Skeletal muscle satellite cell (primary cell): ENCODE results near the gene PLEKHM3.

Source experiments
- H3K27me3 ChIP-seq: 2 replicates; pipeline ENCODE4 v1.7.0; 2013; ENCODE audit warnings: low read length; ENCODE audit not compliant: control insufficient read depth, insufficient read depth
- H3K36me3 ChIP-seq: 2 replicates; pipeline ENCODE4 v1.7.0; 2013; ENCODE audit warnings: mild to moderate bottlenecking, control low read depth, low read length; ENCODE audit not compliant: insufficient read depth
- H3K4me1 ChIP-seq: 2 replicates; pipeline ENCODE4 v1.7.0; 2013; ENCODE audit warnings: low read length; ENCODE audit not compliant: control insufficient read depth, insufficient read depth
- H3K4me2 ChIP-seq: 2 replicates; pipeline ENCODE4 v1.7.0; 2013; ENCODE audit warnings: mild to moderate bottlenecking, low read length
- H3K4me3 ChIP-seq: 2 replicates; pipeline ENCODE4 v1.7.0; 2013; ENCODE audit warnings: low read length
- H3K9ac ChIP-seq: 2 replicates; pipeline ENCODE4 v1.7.0; 2013; ENCODE audit warnings: mild to moderate bottlenecking, low read depth, low read length, moderate library complexity
- H3K9me3 ChIP-seq: replicated peaks from 2 replicates; pipeline ENCODE4 v1.7.0; 2013; ENCODE audit warnings: mild to moderate bottlenecking, control low read depth, low read length

PLEKHM3 gene

DNA sequence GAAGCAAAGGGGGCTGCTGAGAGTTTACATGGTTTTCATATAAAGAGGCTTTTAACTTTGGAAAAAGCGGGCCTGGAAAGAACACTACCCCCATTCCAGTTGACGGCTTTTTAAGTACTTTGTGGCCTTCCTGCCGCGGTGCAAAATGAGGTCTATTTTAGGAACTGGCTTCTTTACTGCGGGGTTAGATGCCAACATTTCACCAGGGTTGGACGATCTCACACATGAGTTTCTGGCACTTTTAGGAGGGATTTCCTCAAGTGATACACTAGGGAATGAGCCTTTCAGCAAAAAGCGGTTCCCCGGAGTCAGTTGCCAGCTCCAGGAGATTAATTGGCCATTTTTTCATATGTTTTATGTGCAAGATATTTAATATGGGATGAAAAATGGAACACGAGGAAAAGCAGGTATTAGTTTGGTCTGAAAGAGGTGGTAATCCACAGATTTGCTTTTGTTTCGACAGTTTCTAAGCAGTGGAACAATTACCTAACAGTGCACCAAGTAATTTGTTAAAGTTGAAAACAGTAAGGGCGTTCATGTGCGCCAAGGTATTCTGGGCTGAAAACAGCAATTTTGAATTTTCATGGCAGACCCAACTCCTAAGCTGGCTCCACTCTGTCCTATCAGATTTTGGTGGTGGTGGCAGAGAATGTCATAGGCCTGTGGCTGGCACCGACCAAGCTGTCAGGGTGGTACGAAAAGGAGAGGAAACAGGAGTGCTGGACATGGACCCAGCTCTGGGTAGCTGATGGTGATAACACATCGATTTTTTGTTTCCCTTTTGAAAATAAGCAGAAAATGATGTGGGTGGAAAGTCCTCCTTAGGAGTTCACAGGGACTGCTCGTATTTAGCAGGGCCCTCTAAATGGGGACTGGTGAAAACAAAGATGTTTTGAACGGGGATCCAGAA is 200.0 kb downstream of the PLEKHM3 start:
- Histone ChIP-seq H3K9ac (no peak overlapping the region), H3K9me3 (no peaks in the 10 kb centered on the region), H3K4me3 (no peak overlapping the region), H3K4me2 (no peak overlapping the region), H3K4me1 (peaks cover 11% of the 10 kb centered on the region), H3K36me3 (no peaks in the 10 kb centered on the region), H3K27me3 (no peaks in the 10 kb centered on the region)

DNA sequence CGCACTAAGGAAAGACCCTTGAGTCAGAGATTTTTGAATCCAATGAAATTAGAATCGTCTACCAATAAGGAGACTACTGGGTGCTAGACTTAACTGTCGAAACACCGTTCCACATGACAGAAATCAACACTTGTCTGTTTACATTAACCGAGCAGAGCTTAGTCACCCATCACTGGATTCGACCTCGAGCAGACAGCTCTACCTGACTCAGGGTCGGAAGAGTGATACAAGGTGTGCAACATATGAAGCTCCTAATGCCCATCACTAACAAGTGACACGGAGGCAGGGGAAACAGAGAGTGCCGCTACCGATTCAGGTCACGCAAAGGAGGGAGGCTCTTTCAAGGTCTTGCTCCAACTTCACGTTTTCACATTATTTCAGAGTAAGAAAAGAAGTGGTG is 201.5 kb downstream of the PLEKHM3 start:
- Histone ChIP-seq H3K27me3 (no peaks in the 10 kb centered on the region), H3K4me3 (no peak overlapping the region), H3K4me2 (no peak overlapping the region), H3K36me3 (no peaks in the 10 kb centered on the region), H3K4me1 (peaks cover 13% of the 10 kb centered on the region), H3K9me3 (no peaks in the 10 kb centered on the region), H3K9ac (no peak overlapping the region)

DNA sequence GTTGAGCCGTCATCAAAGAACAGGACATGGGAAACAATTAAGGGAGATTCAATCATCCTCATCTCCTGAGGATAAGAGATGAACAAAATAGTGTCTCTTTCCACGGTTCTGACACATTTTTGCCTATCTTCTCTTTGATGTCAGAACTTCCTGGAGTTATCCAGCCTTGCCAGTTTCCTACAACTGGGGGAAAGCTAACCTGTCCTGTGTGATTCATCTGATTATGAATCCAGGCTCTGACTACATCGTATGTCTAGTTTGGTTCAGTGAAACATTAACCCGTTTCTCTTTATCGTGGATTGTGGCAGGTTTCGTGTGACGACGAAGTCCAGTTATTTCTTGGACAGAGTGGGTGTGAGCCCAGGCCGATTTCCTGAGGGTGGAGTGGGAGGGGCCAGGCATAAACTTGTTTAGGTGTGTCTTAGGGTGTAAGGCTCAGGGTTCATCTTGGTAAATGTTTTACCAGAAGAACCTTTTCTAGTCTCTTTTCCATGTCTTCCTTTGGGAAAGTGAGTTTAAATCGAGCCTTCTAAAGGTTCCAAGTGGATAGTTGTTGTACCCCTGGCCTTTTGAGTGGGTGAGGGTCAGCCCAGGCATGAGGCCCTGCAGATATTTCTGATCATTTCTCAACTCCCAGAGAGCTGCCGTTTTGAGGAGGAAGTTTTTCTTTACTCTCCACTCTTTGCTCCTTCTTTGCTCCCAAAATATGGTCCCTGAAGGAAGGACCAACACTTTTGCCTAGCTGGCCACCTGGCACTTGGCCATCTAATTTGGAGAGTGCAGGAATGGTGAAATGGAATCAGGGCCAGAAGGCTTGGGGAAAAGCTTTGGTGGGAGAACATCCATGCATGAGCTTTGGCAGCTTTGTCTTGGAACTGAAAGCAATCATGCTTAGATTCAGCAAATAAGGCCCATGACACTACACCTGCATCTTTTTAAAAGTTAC is 205.2 kb downstream of the PLEKHM3 start:
- no peaks in the 10 kb centered on the region for H3K9me3 ChIP-seq
- H3K4me1 ChIP-seq: peaks cover 6% of the 10 kb centered on the region
- peak overlapping the region; percentile 14 for H3K4me2 ChIP-seq
- no peak overlapping the region for H3K9ac ChIP-seq
- no peaks in the 10 kb centered on the region for H3K36me3 ChIP-seq
- H3K27me3 ChIP-seq: no peaks in the 10 kb centered on the region
- no peak overlapping the region for H3K4me3 ChIP-seq

DNA sequence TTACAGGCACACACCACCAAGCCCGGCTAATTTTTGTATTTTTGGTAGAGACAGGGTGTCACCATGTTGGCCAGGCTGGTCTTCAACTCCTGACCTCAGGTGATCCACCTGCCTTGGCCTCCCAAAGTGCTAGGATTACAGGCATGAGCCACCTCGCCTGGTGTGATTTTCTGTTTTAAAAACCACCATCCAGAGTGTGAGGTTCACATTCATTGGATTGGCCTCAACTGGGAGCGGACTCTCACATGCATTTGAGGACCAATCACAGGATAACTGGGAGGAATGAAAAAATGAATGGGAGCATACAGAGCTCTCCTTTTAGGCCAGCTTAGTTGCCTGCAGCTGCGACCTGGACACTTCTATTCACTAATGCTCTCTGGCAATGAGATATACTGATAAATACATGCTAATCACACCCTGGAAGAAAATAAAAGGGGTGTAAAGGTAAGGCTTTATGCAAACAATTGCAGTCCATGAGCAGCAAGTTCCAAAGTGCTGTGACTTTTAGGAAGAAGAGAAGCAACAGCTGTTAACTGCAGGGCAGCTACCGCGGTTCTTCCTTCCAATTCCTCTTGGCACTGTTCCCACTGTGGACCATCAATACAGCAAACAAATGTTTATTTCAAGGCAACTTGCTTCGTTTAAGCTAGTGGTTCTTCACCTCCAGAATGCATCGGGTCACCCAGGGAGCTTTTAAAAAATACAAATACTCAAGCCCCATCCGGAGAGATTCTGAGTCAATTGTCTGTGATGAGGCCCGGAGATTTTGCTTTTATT is 206.1 kb downstream of the PLEKHM3 start:
- Histone ChIP-seq H3K9me3 (no peaks in the 10 kb centered on the region), H3K4me1 (peaks cover 6% of the 10 kb centered on the region), H3K9ac (no peak overlapping the region), H3K4me2 (no peak overlapping the region), H3K4me3 (no peak overlapping the region), H3K27me3 (no peaks in the 10 kb centered on the region), H3K36me3 (no peaks in the 10 kb centered on the region)

DNA sequence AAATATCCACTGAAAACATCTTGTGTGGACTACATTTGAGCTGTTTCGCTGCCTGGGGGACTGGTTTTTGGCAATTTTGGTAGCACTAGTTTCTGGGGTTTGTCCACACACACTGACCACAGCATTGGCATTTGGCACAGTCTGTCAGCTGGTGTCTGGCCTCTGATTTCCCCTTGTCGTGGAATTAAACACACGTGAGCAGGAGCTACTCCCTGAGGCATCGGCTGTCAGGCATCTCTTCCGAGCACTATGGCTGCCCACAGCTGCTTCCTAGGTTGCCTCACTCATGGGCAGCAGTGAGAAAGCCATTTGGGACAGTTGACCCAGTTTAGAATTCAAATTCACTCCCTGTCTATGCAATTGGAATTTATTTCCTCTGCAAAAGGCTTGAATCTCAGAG is 208.8 kb downstream of the PLEKHM3 start:
- Histone ChIP-seq H3K27me3 (no peaks in the 10 kb centered on the region), H3K36me3 (no peaks in the 10 kb centered on the region), H3K9me3 (no peaks in the 10 kb centered on the region)

DNA sequence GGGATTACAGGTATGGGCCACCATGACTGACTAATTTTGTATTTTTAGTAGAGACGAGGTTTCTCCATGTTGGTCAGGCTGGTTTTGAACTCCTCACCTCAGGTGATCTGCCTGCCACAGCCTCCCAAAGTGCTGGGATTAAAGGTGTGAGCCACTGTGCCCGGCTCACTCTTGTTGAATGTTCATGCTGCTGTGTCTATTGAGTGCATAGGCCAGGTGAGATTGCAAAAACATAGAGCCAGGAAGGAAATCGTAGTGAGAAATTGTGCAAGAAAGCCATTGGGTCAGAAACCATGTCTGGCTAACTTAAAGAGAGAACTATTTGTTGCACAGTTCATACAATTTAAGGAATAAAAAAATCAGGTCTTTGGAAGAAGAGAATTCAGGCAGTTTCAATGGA is 210.1 kb downstream of the PLEKHM3 start:
- H3K4me2 ChIP-seq: no peak overlapping the region
- H3K9me3 ChIP-seq: no peaks in the 10 kb centered on the region
- no peak overlapping the region for H3K4me3 ChIP-seq
- no peaks in the 10 kb centered on the region for H3K27me3 ChIP-seq
- H3K36me3 ChIP-seq: no peaks in the 10 kb centered on the region
- no peak overlapping the region for H3K9ac ChIP-seq
- peaks cover 8% of the 10 kb centered on the region for H3K4me1 ChIP-seq

More for the DNA sequence above, 208.8 kb downstream of the PLEKHM3 start:
- no peak overlapping the region for H3K4me3 ChIP-seq
- peaks cover 6% of the 10 kb centered on the region for H3K4me1 ChIP-seq
- no peak overlapping the region for H3K4me2 ChIP-seq
- no peak overlapping the region for H3K9ac ChIP-seq

DNA sequence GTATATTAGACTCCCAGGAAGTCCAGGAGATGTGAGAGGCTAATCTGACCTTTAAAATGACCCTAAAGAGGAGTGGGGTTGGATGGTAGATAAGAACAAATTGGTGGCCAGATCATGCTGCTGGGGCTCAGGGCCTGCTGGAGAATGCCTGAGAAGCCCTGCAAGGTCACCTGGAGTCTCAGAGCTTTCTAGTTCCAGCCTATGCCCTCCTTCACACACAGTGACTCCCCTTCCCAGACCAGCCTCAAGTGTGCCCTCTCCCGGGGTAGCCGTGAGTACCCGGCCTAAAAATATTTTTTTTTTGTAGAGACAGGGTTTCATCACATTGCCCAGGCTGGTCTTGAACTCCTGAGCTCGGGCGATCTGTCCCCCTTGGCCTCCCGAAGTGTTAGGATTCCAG is 211.4 kb downstream of the PLEKHM3 start:
- Histone ChIP-seq H3K4me3 (no peak overlapping the region), H3K9me3 (no peaks in the 10 kb centered on the region), H3K4me2 (no peak overlapping the region), H3K27me3 (no peaks in the 10 kb centered on the region), H3K36me3 (no peaks in the 10 kb centered on the region), H3K4me1 (peaks cover 3% of the 10 kb centered on the region), H3K9ac (no peak overlapping the region)

DNA sequence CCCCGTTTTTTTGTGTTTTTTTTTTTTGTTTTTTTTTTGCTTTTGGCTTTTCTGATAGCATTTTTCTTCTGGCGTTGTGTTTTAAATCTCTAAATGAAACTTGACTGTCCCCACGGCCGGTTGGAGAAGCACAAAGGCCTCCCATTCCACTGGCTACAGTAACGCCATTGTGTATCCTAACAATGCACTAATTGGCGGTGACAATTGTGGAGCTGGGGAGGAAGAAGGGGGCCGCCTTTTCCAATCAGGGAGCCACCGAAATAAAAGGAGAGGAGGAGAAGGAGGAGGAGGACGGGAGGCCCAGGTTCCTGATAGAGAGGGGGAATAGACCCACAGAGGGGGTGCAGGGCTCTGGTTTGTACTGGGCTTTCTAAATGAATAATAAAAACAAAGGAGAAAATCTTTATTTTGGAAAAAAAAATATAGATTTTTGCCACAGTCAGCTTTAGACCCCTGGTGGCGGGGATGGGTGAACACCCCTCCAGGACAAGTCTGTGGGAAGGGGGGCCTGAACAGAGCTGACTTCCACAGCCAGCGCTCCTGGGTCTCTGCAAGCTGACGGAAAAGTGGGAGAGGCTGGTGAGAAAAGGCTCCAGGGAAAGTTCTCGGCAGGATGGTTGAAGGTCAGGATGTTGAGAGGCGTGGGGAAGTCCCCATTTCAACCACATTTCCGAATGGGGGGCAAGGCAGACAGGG is 212.0 kb downstream of the PLEKHM3 start:
- H3K9ac ChIP-seq: no peak overlapping the region
- H3K4me2 ChIP-seq: no peak overlapping the region
- no peaks in the 10 kb centered on the region for H3K27me3 ChIP-seq
- no peak overlapping the region for H3K4me3 ChIP-seq
- peaks cover 3% of the 10 kb centered on the region for H3K4me1 ChIP-seq
- H3K9me3 ChIP-seq: no peaks in the 10 kb centered on the region
- no peaks in the 10 kb centered on the region for H3K36me3 ChIP-seq

DNA sequence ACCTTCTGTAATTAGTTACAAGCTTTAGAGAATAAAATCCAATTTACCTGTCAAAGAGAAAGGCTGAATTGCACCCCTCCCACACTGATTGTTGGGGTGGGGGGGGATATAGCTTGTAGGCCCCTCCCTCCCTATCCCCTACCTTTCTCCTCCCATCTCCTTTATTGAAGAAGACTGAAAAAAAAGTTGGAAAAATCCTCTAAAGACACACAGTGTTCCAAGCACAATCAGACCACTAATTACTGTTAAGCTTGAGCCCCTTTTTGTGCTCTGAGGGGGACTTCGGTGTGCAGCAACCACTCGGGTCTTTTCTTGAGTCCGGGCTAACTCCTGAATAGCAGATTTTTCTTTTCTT is 212.6 kb downstream of the PLEKHM3 start:
- no peaks in the 10 kb centered on the region for H3K9me3 ChIP-seq

DNA sequence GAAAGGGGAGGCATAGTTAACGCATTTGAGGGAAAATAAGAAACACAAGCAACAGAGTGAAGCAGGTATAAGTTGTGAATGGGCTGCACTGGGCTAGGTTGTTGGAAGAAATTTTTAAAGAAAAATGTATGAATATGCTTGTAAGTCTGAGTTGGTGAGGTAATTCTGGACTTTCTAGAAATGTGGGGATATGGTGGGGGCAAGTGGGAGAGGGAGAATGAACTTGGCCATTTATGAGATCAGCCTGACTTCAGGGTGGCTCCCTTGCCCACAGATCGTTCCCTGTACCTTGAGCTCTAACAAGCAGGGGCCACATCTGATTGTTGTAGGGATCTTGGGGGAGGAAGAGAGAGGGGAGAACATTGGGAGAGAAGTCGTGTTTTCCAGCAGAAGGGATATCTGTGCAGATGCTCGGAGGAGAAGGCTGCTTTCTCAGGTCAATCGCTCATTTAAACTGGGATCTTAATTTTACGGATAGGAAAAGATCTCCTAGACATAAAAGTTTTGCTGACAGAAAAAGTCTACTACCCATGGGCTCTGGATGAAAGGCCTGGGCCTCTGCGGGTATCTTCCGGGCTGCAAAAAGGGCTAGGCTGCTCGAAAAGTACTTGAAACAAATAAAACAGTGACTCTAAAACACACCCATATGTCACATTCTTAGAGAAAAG is 213.1 kb downstream of the PLEKHM3 start:
- no peaks in the 10 kb centered on the region for H3K9me3 ChIP-seq
- H3K27me3 ChIP-seq: no peaks in the 10 kb centered on the region
- H3K36me3 ChIP-seq: no peaks in the 10 kb centered on the region
- no peak overlapping the region for H3K4me2 ChIP-seq
- no peak overlapping the region for H3K9ac ChIP-seq
- no peak overlapping the region for H3K4me3 ChIP-seq
- H3K4me1 ChIP-seq: peaks cover 3% of the 10 kb centered on the region

More for the DNA sequence above, 212.6 kb downstream of the PLEKHM3 start:
- Histone ChIP-seq H3K4me1 (peaks cover 3% of the 10 kb centered on the region), H3K27me3 (no peaks in the 10 kb centered on the region), H3K36me3 (no peaks in the 10 kb centered on the region), H3K9ac (no peak overlapping the region), H3K4me3 (no peak overlapping the region), H3K4me2 (no peak overlapping the region)
